Heart left ventricle (tissue), 16 donors: ENCODE measurements around the gene LRIG1. TPM values are rescaled to one million over a fixed set of nuclear protein-coding genes. Genes with fewer than 3 reads are reported as not detected.
"Not testable (repeated sequence)": the region's sequence is repeated elsewhere in the genome, so short reads cannot be mapped to it uniquely, and the experiment has no call there.

Experiments used
- ATAC-seq, 4 donors: fragments of 200-7000 bp; cut with Tn5 transposase; one replicate each; pipeline ENCODE4 v1.9.1; 2020 to 2022; ENCODE audit warnings: moderate library complexity in 4 of 4, mild to moderate bottlenecking in 3 of 4, moderate number of reproducible peaks in 1 of 4
- DNase-seq, 5 donors: peaks; one replicate each; pipeline ENCODE4 v3.0.0-alpha.2; 2020
- H3K27ac ChIP-seq, 12 donors: fragments of 200-600 bp; sonication (generic) in 4 of 12; one replicate each; pipeline versions ENCODE4 v1.5.0 to v1.8.0; 2016 to 2022; ENCODE audit warnings: mild to moderate bottlenecking in 2 of 12
- H3K27me3 ChIP-seq, 9 donors: fragments of 200-600 bp; sonication (generic) in 2 of 9; one replicate each; pipeline versions ENCODE4 v1.5.1 to v1.8.0; 2016 to 2022; ENCODE audit warnings: mild to moderate bottlenecking in 3 of 9
- H3K36me3 ChIP-seq, 9 donors: fragments of 200-600 bp; sonication (generic) in 2 of 9; one replicate each; pipeline versions ENCODE4 v1.5.0 to v1.8.0; 2018 to 2022; ENCODE audit warnings: mild to moderate bottlenecking in 2 of 9
- H3K4me1 ChIP-seq, 12 donors: fragments of 200-600 bp; sonication (generic) in 4 of 12; one replicate each; pipeline versions ENCODE4 v1.5.0 to v1.8.0; 2016 to 2022; ENCODE audit warnings: mild to moderate bottlenecking in 3 of 12
- H3K4me3 ChIP-seq, 12 donors: fragments of 200-600 bp; sonication (generic) in 4 of 12; one replicate each; pipeline versions ENCODE4 v1.5.0 to v1.8.0; 2017 to 2022; ENCODE audit warnings: mild to moderate bottlenecking in 9 of 12, moderate library complexity in 4 of 12
- H3K9me3 ChIP-seq, 12 donors: fragments of 200-600 bp; sonication (generic) in 4 of 12; one replicate each; pipeline versions ENCODE4 v1.5.0 to v1.8.0; 2016 to 2022; ENCODE audit warnings: mild to moderate bottlenecking in 1 of 12
- CTCF ChIP-seq, 12 donors: fragments of 200-600 bp; sonication (generic) in 4 of 12; IDR thresholded peaks; one replicate each; pipeline versions ENCODE4 v1.5.0 to v1.8.0; 2018 to 2022; ENCODE audit warnings: antibody characterized with exemption in 12 of 12, mild to moderate bottlenecking in 5 of 12
- POLR2A ChIP-seq, 2 donors: fragments of 450-650 bp; IDR thresholded peaks; one replicate each; pipeline ENCODE4 v1.6.1; 2017; ENCODE audit warnings: antibody characterized with exemption in 2 of 2, mild to moderate bottlenecking in 2 of 2, moderate library complexity in 2 of 2
- WGBS, 4 donors: extraction: QIAGEN DNeasy Blood & Tissue Kit in 2 of 4; methylation state at CpG; one replicate each; pipeline versions ENCODE4 v1.1.5 to v1.1.7; 2013 to 2018; 5-methylcytosine and 5-hydroxymethylcytosine counted together
- intact Hi-C, 10 donors: fragments of 100-400 bp; cut with DNase I; formaldehyde crosslinking; loops; one replicate each; pipeline versions ENCODE4 v1.11.1 to v1.14.2; 2022
- polyA plus RNA-seq, 2 donors: library from polyadenylated mRNA; stranded (reverse); fragments of 200-250 nt; gene quantifications; one replicate each; pipeline ENCODE4 v1.2.3, GENCODE V29; 2013
- total RNA-seq, 9 donors: library from RNA; depleted of rRNA in 2 of 9; stranded (reverse); fragments of >200 nt in 2 of 9; fragmentation: NEBNext Ultra II Directional in 3 of 9; extraction: Animal tissue kit (Norgen Biotek cat#: 25700) in 3 of 9; gene quantifications; one replicate each; pipeline versions ENCODE4 v1.1.0 to v1.2.4, GENCODE V29; 2016 to 2023
- donor health status: ischemic (EF 13 %, LVEDD 7.1; RV severe dilation, severe dysfunction).
- donor health status: healthy with polysubstance abuse.
- donor health status: DM: no; HTN: yes; CAD: no.
- donor health status: DM: no; HTN: no; CAD: no.
- donor health status: ischemic (EF 25% LVEDD 6.9; RV normal size, moderate dysfunction).
- donor health status: ischemic (EF 25% LVEDD 5.7; RV mildly dilated, moderate dysfunction).
- donor health status: healthy.
- donor health status: DM: yes; HTN: yes; CAD: no.
- donor health status: ischemic (EF 35%, LVEDD 5.7; RV mildly dilated, moderate dysfunction).
- donor health status: nonischemic (EF 11% LVEDD 7.7; RV severe dilation, severe dysfunction).
- donor health status: DM: yes; HTN: yes; CAD: no.
- donor health status: PGD.
- donor health status: ischemic (EF 29% LVEDD 5.4; RV normal size, mild dysfunction).
- donor health status: nonischemic (EF 23%, LVEDD 6.1; RV moderate dilation, normal function).

LRIG1 gene
- total and polyA plus RNA-seq, 11 donors, result 42.3 to 161 (median 88.8) TPM

DNA sequence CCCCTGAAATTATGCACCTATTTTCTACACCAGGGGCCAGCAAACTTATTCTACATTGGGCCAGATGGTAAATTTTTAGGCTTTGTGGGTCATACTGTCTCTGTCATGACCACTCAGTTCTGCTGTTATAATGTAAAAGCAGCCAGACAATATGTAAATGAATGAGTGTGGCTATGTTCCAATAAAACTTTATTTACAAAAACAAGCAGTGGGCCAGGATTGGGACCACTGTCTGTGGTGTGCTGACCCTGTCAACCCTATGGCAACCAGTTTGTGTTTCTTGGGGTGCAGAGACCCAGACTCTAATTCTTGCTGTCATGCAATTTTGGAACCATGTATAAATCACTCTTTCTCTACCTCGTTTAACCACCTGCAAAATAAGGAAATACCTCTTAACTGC is 74.7 kb downstream of the LRIG1 start:
- H3K36me3 ChIP-seq, result no peaks in the 10 kb centered on the region
- H3K4me3 ChIP-seq, result no peak overlapping the region
- no peak for TF ChIP-seq CTCF (IDR thresholded peaks at IDR 0.05)
- no peak for TF ChIP-seq POLR2A (IDR thresholded peaks at IDR 0.05)
- no peak for DNase-seq
- H3K27ac ChIP-seq, result peak overlapping the region in 11 of 12 donors; percentile 12 to 81 (median 66)
- peaks cover 0 to 11% (median 0%) of the 10 kb centered on the region in 12 donors for H3K9me3 ChIP-seq
- intact Hi-C loops, result no loop called here
- 74 to 92% (median 86%) methylated on average over 1 of the region's 1 CpG for WGBS, 4 donors
- H3K4me1 ChIP-seq, result peaks cover 0 to 85% (median 56%) of the 10 kb centered on the region in 12 donors
- no peak for ATAC-seq
- H3K27me3 ChIP-seq, result no peaks in the 10 kb centered on the region

GRCh38 chr3:66425576-66426114 is 75.2 kb downstream of the LRIG1 start:
- Histone ChIP-seq H3K9me3 (peaks cover 0 to 11% (median 0%) of the 10 kb centered on the region in 12 donors), H3K4me1 (peaks cover 0 to 80% (median 55%) of the 10 kb centered on the region in 12 donors), H3K4me3 (no peak overlapping the region), H3K27ac (peak overlapping the region; percentile 38 to 81 (median 66)), H3K36me3 (no peaks in the 10 kb centered on the region), H3K27me3 (no peaks in the 10 kb centered on the region)
- 66 to 84% (median 76%) methylated on average over 7 of the region's 7 CpGs for WGBS, 4 donors
- no peak for TF ChIP-seq CTCF (IDR thresholded peaks at IDR 0.05)
- no peak for TF ChIP-seq POLR2A (IDR thresholded peaks at IDR 0.05)
- DNase-seq (no peak), ATAC-seq (no peak)
- intact Hi-C loops, result no loop called here

DNA sequence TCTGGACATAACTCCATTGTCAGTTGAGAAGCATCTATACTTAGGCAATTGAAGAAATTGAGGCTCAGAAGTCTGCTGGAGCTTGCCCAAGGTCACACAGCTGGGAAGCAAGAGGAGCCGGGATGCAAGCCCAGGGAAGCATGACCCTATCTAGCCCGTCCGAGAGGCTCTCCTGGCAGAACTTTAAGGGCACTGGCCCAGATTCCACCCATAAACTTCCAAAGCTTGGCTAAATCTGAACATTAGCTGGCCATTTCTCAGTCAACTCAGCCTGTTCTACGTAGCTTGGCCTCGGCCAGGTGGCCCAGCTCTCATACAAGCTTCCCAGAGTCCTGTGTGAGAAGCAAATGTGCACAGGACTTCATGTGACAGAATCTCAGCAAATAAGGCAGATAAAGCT is 75.8 kb downstream of the LRIG1 start:
- Histone ChIP-seq H3K4me1 (peaks cover 0 to 78% (median 52%) of the 10 kb centered on the region in 12 donors), H3K36me3 (no peaks in the 10 kb centered on the region), H3K27me3 (no peaks in the 10 kb centered on the region), H3K27ac (peak overlapping the region; percentile 38 to 81 (median 66)), H3K9me3 (peaks cover 0 to 11% (median 0%) of the 10 kb centered on the region in 12 donors), H3K4me3 (no peak overlapping the region)
- DNase-seq, result peak; percentile 61 to 81 (median 71)
- WGBS, 4 donors, result 24 to 40% (median 35%) methylated on average over 5 of the region's 5 CpGs
- intact Hi-C loops, result no loop called here
- TF ChIP-seq POLR2A (IDR thresholded peaks at IDR 0.05) (no peak), CTCF (IDR thresholded peaks at IDR 0.05) (no peak)
- peak; percentile 68 to 83 (median 72) for ATAC-seq

GRCh38 chr3:66423791-66424190 is 77.0 kb downstream of the LRIG1 start:
- peak in 1 of 12 donors; percentile 5 for TF ChIP-seq CTCF (IDR thresholded peaks at IDR 0.05)
- no peak for TF ChIP-seq POLR2A (IDR thresholded peaks at IDR 0.05)
- peak in 3 of 4 donors; percentile 17 to 66 (median 39) for ATAC-seq
- H3K4me3 ChIP-seq, result no peak overlapping the region
- DNase-seq, result no peak
- H3K9me3 ChIP-seq, result peaks cover 0 to 11% (median 0%) of the 10 kb centered on the region in 12 donors
- no peaks in the 10 kb centered on the region for H3K36me3 ChIP-seq
- peak overlapping the region in 4 of 12 donors; percentile 3 to 81 (median 40) for H3K27ac ChIP-seq
- WGBS, 4 donors, result 28 to 45% (median 42%) methylated on average over 3 of the region's 3 CpGs
- no peaks in the 10 kb centered on the region for H3K27me3 ChIP-seq
- intact Hi-C loops, result no loop called here
- peaks cover 0 to 79% (median 48%) of the 10 kb centered on the region in 12 donors for H3K4me1 ChIP-seq

DNA sequence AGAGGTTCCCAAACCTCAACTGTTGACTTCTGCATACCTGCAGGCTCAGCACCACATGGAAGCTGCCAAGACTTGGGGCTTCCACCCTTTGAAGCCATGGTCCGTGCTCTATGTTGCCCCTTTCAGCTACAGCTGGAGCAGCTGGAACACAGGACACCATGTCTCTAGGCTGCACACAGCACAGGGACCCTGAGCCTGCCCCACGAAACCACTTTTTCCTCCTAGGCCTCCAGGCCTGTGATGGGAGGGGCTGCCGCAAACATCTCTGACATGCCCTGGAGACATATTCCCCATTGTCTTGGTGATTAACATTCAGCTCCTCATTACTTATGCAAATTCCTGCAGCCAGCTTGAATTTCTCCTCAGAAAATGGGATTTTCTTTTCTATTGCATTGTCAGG is 78.9 kb downstream of the LRIG1 start:
- H3K36me3 ChIP-seq, ATAC-seq, H3K4me3 ChIP-seq, intact Hi-C loops, H3K27me3 ChIP-seq, DNase-seq: not testable (repeated sequence)
- 93 to 100% (median 98%) methylated on average over 3 of the region's 3 CpGs for WGBS, 4 donors
- peaks cover 0 to 11% (median 0%) of the 10 kb centered on the region in 12 donors for H3K9me3 ChIP-seq
- H3K27ac ChIP-seq, result peak overlapping the region in 1 of 12 donors; percentile 81
- H3K4me1 ChIP-seq, result peaks cover 0 to 79% (median 44%) of the 10 kb centered on the region in 12 donors

DNA sequence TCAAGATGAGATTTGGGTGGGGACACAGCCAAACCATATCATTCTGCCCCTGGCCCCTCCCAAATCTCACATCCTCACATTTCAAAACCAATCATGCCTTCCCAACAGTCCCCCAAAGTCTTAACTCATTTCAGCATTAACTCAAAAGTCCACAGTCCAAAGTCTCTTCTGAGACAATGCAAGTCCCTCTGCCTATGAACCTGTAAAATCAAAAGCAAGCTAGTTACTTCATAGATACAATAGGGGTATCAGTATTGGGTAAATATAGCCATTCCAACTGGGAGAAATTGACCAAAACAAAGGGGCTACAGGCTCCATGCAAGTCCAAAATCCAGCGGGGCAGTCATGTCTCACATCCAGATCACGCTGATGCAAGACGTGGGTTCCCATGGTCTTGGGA is 79.7 kb downstream of the LRIG1 start:
- H3K36me3 ChIP-seq, H3K4me3 ChIP-seq, ATAC-seq, intact Hi-C loops, H3K27me3 ChIP-seq, DNase-seq: not testable (repeated sequence)
- peaks cover 0 to 11% (median 0%) of the 10 kb centered on the region in 12 donors for H3K9me3 ChIP-seq
- peak overlapping the region in 1 of 12 donors; percentile 81 for H3K27ac ChIP-seq
- peaks cover 0 to 81% (median 46%) of the 10 kb centered on the region in 12 donors for H3K4me1 ChIP-seq
- WGBS, 4 donors, result 91 to 100% (median 98%) methylated on average over 3 of the region's 3 CpGs
